Skeletal muscle satellite cell (primary cell): ENCODE results near the gene UAP1L1. TPM values are rescaled to one million over a fixed set of nuclear protein-coding genes. Genes with fewer than 3 reads are reported as not detected.
"Not testable (repeated sequence)": the region's sequence is repeated elsewhere in the genome, so short reads cannot be mapped to it uniquely, and the experiment has no call there.

Experiments used
- H3K27me3 ChIP-seq: 2 replicates; pipeline ENCODE4 v1.7.0; 2013; ENCODE audit warnings: low read length; ENCODE audit not compliant: control insufficient read depth, insufficient read depth
- H3K36me3 ChIP-seq: 2 replicates; pipeline ENCODE4 v1.7.0; 2013; ENCODE audit warnings: mild to moderate bottlenecking, control low read depth, low read length; ENCODE audit not compliant: insufficient read depth
- H3K4me1 ChIP-seq: 2 replicates; pipeline ENCODE4 v1.7.0; 2013; ENCODE audit warnings: low read length; ENCODE audit not compliant: control insufficient read depth, insufficient read depth
- H3K4me2 ChIP-seq: 2 replicates; pipeline ENCODE4 v1.7.0; 2013; ENCODE audit warnings: mild to moderate bottlenecking, low read length
- H3K4me3 ChIP-seq: 2 replicates; pipeline ENCODE4 v1.7.0; 2013; ENCODE audit warnings: low read length
- H3K9ac ChIP-seq: 2 replicates; pipeline ENCODE4 v1.7.0; 2013; ENCODE audit warnings: mild to moderate bottlenecking, low read depth, low read length, moderate library complexity
- H3K9me3 ChIP-seq: replicated peaks from 2 replicates; pipeline ENCODE4 v1.7.0; 2013; ENCODE audit warnings: mild to moderate bottlenecking, control low read depth, low read length
- total RNA-seq: library from RNA; depleted of rRNA; stranded (reverse); fragments of >200 nt; gene quantifications from 2 replicates; pipeline ENCODE4 v1.2.3, GENCODE V29; 2012; rRNA removed

Gene UAP1L1, protein sequence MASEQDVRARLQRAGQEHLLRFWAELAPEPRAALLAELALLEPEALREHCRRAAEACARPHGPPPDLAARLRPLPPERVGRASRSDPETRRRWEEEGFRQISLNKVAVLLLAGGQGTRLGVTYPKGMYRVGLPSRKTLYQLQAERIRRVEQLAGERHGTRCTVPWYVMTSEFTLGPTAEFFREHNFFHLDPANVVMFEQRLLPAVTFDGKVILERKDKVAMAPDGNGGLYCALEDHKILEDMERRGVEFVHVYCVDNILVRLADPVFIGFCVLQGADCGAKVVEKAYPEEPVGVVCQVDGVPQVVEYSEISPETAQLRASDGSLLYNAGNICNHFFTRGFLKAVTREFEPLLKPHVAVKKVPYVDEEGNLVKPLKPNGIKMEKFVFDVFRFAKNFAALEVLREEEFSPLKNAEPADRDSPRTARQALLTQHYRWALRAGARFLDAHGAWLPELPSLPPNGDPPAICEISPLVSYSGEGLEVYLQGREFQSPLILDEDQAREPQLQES
- total RNA-seq, result 13.2 and 13.5 TPM in 2 replicates

DNA sequence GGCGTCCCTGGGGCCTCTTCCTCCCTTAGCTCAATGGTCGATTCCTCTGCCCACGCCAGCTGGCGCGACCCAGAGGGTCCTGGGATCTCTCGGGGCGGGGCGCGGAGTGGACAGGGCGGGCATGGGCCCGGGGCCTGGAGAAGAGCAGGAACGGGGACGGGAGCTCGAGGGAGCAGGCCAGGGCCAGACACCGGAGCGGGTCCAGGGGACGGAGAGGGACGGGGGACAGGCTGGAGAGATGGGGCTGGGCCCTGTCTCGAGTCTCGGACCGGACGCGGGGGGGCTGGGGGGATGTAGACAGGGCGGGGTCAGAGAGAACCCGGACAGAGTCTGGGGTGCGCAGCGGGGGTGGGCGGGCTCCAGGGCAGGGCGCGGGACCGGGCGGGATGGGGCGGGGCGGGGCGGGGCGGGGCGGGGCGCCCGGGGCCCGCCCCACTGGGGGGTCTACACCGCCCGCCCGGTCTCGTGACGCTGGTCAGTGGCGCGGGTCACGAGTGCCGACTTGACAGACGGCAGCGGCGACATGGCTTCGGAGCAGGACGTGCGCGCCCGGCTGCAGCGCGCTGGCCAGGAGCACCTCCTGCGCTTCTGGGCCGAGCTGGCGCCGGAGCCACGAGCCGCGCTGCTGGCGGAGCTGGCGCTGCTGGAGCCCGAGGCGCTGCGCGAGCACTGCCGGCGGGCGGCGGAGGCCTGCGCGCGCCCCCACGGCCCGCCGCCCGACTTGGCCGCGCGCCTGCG is at the start of gene UAP1L1:
TSS of gene UAP1L1 (plus strand) at position 508 of the 738 bp plus-strand sequence. CDS start at position 524, 16 bp downstream.
- H3K9me3 ChIP-seq, result no peaks in the 10 kb centered on the region
- H3K4me3 ChIP-seq, result peak within 1 kb of the TSS; percentile 91
- H3K4me1 ChIP-seq, result peaks cover 12% of the 10 kb centered on the region
- no peaks in the 10 kb centered on the region for H3K27me3 ChIP-seq
- peak within 1 kb of the TSS; percentile 84 for H3K9ac ChIP-seq
- H3K36me3 ChIP-seq, result peaks cover 31% of the 10 kb centered on the region
- peak within 1 kb of the TSS; percentile 91 for H3K4me2 ChIP-seq

DNA sequence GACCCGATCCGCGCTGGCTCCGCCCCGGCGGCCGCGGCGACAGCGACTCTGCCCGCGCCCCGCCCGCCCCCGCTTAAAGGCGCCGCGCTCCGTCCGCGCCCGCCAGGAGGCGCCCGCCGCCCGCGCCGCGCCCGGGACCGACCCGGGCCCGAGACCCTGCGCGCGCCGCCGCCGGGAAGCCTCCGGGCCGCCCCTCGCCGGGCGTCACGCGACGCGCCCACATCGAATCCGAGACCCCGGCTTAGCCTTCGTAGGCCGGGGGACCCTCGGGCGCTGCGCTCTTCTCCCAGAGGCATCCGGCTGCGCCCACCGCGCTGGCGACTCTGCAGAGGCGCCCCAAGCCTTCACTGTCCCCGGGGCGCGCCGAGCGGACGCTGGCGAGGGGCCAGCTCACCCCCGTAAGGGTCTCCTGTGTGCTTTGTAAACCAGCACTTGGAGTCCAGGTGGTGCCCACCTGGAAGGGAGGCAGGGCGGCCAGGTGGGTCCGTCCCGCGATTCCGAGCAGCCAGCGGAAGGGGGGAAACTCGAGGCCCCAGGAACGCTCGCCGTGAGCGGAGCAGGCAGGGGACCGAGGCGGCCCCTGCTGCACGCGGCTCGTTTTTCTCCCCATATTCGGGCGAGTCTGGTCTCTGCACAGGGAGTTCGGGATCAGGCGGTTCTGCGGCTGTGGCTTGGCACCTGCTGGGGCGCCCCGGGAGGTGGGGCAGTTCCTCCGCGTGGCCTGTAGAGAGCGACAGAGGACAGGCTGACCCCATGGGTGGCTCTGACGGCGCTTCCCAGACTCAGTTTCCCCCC is 48.9 kb upstream of the UAP1L1 start:
- Histone ChIP-seq H3K4me1 (peaks cover 42% of the 10 kb centered on the region), H3K4me3 (peak overlapping the region; percentile 71), H3K36me3 (no peaks in the 10 kb centered on the region), H3K9me3 (no peaks in the 10 kb centered on the region), H3K4me2 (peak overlapping the region; percentile 91), H3K27me3 (peaks cover 9% of the 10 kb centered on the region), H3K9ac (peak overlapping the region; percentile 34)

DNA sequence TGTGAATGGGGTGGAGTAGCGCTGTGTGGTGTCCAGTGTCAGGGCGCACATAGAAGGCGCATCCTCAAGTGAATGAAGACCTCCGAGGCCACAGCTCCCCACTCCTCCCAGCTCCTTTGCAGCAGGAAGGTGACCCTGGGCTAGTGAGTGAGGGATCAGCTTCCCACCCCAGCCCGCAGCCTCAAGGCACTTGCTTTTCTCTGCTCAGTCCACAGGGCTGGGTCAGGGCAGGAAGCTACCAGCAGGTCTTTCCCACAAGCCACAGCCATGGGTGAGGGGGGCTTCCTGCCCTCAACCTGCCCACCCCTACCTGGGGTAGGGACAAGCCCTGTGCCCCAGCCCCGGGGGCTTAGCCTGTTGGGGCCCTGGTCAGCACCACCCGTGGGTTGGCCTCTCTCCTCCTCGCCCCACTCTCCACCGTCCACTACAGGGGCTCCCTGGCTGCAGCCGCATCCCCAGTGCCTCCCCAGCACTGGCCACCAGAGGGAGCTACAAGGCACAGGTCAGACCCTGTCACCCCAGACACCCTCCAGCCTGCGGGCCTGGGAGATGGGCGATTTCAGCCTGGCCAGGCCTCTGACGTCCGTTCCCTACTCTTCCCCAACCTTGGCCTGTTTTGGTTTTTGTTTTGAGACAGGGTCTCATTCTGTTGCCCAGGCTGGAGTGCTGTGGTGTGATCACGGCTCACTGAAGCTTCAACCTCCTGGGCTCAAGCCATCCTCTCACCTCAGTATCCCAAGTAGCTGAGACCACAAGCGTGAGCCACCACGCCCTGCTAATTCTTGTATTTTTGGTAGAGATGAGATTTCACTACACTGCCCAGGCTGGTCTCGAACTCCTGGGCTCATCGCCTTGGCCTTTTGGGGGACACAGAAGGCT is 48.0 kb upstream of the UAP1L1 start:
- H3K9me3 ChIP-seq, result no peaks in the 10 kb centered on the region
- peak overlapping the region; percentile 91 for H3K4me2 ChIP-seq
- peaks cover 9% of the 10 kb centered on the region for H3K27me3 ChIP-seq
- no peaks in the 10 kb centered on the region for H3K36me3 ChIP-seq
- no peak overlapping the region for H3K9ac ChIP-seq
- peaks cover 39% of the 10 kb centered on the region for H3K4me1 ChIP-seq
- no peak overlapping the region for H3K4me3 ChIP-seq

DNA sequence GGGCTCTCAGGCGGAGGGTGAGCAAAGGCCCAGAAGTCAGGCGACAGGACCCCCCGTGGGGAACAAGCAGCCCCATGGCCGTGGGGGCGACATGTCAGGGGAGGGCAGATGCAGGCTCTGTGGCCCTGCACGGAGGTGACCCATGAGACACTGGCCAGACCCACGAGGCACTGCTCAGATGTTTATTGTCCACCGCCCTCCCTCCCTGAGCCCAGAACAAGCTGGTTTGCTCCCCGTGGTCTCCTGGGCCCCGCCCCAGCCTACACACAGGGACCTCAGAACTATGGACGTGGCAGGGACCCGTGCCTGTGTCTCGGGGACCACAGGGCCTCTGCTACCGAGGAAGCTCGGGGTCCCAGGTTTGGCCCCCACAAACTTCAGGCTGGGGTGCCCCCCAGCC is 47.3 kb upstream of the UAP1L1 start:
- H3K27me3 ChIP-seq, result peaks cover 9% of the 10 kb centered on the region

DNA sequence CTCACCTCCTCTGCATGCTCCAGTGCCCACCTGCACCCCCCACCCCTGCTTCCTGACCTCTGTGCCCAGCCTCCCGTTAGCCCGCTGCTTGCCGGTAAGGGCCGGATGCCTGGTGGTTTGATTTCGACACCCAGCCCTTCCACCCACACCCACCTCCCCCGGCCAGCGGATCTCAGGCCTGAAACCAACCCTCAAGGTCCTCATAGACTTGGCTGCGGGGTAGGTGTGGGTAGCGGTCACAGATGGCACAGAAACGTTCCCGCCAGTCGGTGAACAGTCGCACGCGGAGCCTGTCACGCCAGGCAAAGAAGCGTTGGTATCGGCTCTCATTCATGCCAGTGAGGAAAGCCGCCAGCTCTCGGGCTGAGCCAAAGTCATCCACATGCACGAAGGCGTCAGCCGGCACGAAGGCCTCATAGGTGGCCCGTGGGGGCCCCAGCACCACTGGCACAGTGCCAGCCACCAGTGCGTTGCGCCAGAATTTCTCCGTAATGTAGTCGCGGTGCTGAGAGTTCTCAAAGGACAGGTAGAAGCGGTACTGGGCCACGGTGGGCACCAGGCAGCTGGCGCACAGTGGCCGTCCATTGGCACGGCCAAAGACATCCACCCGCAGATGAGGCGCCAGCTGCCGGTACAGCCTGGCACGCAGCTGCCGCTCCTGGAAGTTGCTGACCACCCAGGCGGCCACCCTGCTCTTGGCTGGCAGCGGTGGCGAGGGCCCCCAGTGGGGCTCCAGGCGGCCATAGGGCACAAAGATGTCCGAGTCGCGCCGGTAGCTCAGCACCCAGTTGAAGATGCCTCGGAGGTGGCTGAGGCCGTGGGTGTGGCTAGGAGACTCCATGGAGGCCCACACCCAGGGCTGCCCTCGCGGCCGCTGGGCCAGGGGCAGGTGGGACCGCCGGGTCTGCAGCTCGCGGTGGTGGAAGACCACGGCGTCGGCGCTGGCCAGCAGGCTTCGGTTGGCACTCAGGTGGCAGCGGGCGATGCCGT is 46.5 kb upstream of the UAP1L1 start:
- Histone ChIP-seq H3K36me3 (no peaks in the 10 kb centered on the region), H3K27me3 (peaks cover 9% of the 10 kb centered on the region), H3K4me3 (no peak overlapping the region), H3K4me1 (peaks cover 39% of the 10 kb centered on the region), H3K9me3 (no peaks in the 10 kb centered on the region), H3K4me2 (no peak overlapping the region), H3K9ac (no peak overlapping the region)

More for the DNA sequence above, 47.3 kb upstream of the UAP1L1 start:
- no peak overlapping the region for H3K4me2 ChIP-seq
- H3K9me3 ChIP-seq, result no peaks in the 10 kb centered on the region
- H3K9ac ChIP-seq, result no peak overlapping the region
- peaks cover 46% of the 10 kb centered on the region for H3K4me1 ChIP-seq
- no peak overlapping the region for H3K4me3 ChIP-seq
- no peaks in the 10 kb centered on the region for H3K36me3 ChIP-seq

DNA sequence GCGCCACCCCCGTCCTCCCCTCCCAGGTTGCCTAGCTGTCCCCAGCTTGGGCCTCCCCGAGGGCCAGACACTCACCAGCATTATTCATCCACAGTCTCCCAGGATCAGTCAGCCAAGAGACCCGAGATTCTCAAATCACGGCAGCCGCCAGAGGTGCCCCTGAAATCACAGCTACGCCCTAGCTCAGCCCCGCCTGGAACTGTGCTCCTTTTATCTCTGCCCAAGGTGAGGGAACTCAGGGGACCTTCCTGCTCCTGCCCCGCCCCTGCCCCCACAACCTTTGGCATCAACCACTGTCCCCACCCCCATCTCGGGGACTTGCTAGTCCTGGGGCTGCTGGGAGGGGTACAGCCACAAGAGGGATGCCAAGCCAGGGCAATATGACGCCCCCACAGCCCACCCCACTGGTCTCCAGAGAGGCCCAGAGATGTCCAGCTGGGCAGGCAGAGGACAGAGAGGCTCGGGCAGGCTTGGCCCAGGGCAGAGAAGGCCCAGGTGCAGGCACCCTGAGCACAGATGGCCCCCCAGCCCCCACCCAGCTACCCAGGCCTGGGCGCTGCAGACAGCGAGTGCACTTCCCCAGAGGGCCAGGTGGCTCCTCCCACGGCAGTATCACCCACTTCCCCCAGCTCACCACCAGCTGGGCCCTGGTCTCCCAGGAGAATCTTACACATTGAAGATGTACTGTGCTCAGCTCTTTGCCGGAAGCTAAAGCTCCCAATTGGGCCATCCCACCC is 45.2 kb upstream of the UAP1L1 start, which contains the start of gene FUT7:
TSS of gene FUT7 (minus strand) at position 185 of the 737 bp plus-strand sequence. CDS start at position 88, 97 bp downstream.
- H3K4me2 ChIP-seq, result no peak within 1 kb of the TSS
- no peak within 1 kb of the TSS for H3K4me3 ChIP-seq
- no peaks in the 10 kb centered on the region for H3K9me3 ChIP-seq
- H3K4me1 ChIP-seq, result peaks cover 30% of the 10 kb centered on the region
- no peak within 1 kb of the TSS for H3K9ac ChIP-seq
- H3K27me3 ChIP-seq, result peaks cover 9% of the 10 kb centered on the region
- no peaks in the 10 kb centered on the region for H3K36me3 ChIP-seq

DNA sequence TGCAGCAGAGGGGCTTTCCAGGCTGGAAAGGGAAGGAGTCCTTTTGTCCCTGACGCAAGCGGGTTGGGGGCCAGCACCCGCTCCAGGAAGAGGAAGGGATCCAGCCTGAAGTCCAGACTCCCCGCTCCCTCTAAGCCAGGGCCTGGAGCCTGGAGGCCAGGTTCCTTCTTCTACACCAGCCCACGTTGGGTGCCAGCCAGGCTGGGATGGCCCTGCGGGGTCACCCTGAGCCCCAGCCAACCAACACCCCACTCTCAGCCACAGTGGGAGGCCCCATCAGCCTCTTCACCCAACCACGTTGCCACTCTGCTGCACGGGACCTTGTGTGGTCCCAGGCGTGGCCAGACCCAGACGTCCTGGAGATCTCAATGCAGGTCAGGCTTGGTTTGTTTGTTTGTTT is 44.5 kb upstream of the UAP1L1 start:
- Histone ChIP-seq H3K4me3 (no peak overlapping the region), H3K4me2 (no peak overlapping the region), H3K9ac (no peak overlapping the region), H3K36me3 (no peaks in the 10 kb centered on the region), H3K9me3 (no peaks in the 10 kb centered on the region), H3K27me3 (peaks cover 9% of the 10 kb centered on the region), H3K4me1 (peaks cover 25% of the 10 kb centered on the region)

DNA sequence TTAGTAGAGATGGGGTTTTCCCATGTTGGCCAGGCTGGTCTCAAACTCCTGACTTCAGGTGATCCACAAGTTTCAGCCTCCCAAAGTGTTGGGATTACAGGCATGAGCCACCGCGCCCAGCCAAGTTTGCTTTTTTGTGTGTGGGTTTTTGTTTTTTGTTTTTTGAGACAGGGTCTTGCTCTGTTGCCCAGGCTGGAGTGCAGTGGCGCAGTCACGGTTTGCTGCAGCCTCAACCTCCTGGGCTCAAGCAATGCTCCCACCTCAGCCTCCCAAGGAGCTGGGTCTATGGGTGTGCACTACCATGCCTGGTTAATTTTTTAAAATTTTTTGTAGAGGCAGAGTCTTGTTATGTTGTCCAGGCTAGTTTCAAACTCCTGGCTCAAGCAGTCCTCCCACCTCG is 43.8 kb upstream of the UAP1L1 start:
- H3K4me2 ChIP-seq, H3K9me3 ChIP-seq, H3K9ac ChIP-seq, H3K36me3 ChIP-seq, H3K27me3 ChIP-seq, H3K4me3 ChIP-seq: not testable (repeated sequence)
- H3K4me1 ChIP-seq, result peaks cover 22% of the 10 kb centered on the region

DNA sequence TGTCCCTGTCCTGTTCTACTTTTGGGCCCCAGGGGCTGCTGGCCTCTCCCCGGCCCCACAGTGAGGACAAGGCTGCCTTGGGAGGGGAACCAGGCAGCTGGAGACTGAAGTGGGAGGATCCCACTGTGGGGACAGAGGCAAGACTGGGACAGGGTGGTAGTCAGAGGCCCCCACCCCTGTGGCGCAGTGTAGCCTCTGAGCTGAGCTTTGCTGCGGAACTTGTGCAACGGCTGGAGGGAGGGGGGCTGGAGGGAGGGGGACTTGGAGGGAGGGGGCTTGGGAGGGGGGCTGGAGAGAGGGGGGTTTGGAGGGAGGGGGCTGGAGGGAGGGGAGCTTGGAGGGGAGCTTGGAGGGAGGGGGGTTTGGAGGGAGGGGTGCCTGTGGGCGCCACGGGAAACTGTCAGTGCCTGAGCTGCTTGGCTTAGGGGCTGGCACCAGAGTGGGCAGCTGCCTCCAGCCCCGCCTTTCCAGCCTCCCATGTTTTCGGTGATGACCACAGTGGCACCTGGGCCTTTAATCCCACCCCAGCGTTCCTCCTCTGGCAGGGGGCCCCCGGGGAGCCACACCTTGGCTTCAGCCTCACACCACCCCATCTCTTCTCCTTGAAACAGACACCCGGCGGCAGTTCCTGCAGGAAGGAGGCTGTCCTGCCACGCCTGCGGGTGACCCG is 43.1 kb upstream of the UAP1L1 start:
- Histone ChIP-seq H3K27me3 (peaks cover 9% of the 10 kb centered on the region), H3K36me3 (peaks cover 6% of the 10 kb centered on the region), H3K4me3 (no peak overlapping the region), H3K4me1 (peaks cover 17% of the 10 kb centered on the region), H3K9ac (no peak overlapping the region), H3K9me3 (no peaks in the 10 kb centered on the region), H3K4me2 (peak overlapping the region; percentile 4)
